BJ (cell line): Measurements from ENCODE around the gene C11orf42. TPM values are rescaled to one million over a fixed set of nuclear protein-coding genes. Genes with fewer than 3 reads are reported as not detected.

Experiments
- CTCF ChIA-PET: fragments of 350-600 bp; formaldehyde crosslinking; extraction: SDS; loops from one replicate; lab custom pipeline; 2021; ENCODE audit warnings: antibody characterized with exemption, inconsistent platforms; lab: Yijun Ruan, JAX
- POLR2A ChIA-PET: fragments of 300-600 bp; sonication (Branson Sonifier 250); formaldehyde crosslinking; extraction: SDS; loops from one replicate; lab custom pipeline; 2021; ENCODE audit warnings: antibody characterized with exemption; lab: Charles Lee
- DNase-seq: peaks from one replicate; pipeline ENCODE4 v3.0.0-alpha.2; 2011; ENCODE audit warnings: low read depth
- H3K27me3 ChIP-seq: 2 replicates; pipeline ENCODE4 v1.6.0; 2011; ENCODE audit warnings: low read length; ENCODE audit not compliant: control insufficient read depth, insufficient read depth
- H3K36me3 ChIP-seq: 2 replicates; pipeline ENCODE4 v1.5.1; 2011; ENCODE audit warnings: low read length; ENCODE audit not compliant: control insufficient read depth, insufficient read depth
- H3K4me3 ChIP-seq: 2 replicates; pipeline ENCODE4 v1.5.1; 2011; ENCODE audit warnings: low read depth, mild to moderate bottlenecking, control low read depth, low read length
- CTCF ChIP-seq: IDR thresholded peaks from 2 replicates; pipeline ENCODE4 v1.5.1; 2011; ENCODE audit warnings: low read depth, mild to moderate bottlenecking, control low read depth, inconsistent platforms, low read length, moderate library complexity; ENCODE audit not compliant: insufficient read depth
- polyA minus RNA-seq: library from RNA; depleted of rRNA, polyadenylated mRNA; stranded (reverse); fragments of >200 nt; gene quantifications from 2 replicates; pipeline ENCODE4 v1.2.3, GENCODE V29; 2011; rRNA and poly(A)+ RNA removed
- polyA plus RNA-seq: library from polyadenylated mRNA; depleted of rRNA; stranded (reverse); fragments of >200 nt; gene quantifications from 2 replicates; pipeline ENCODE4 v1.2.3, GENCODE V29; 2011; rRNA removed

The C11orf42 gene
- polyA plus RNA-seq, result not detected in 2 replicates
- not detected in 2 replicates for polyA minus RNA-seq

- ChIA-PET POLR2A (no interaction called here), CTCF (no interaction called here)
- no peak for DNase-seq
Measured at GRCh38 chr11:6205366-6205765, at the start of gene C11orf42. TSS of gene C11orf42 (plus strand) at chr11:6205557. CDS start at chr11:6205616, 59 bp downstream.

GRCh38 chr11:6156628-6157359 lies 48.6 kb upstream of the C11orf42 start:
- DNase-seq, result no peak
- POLR2A ChIA-PET, result no interaction called here
- Histone ChIP-seq H3K27me3 (no peaks in the 10 kb centered on the region), H3K36me3 (no peaks in the 10 kb centered on the region), H3K4me3 (no peak overlapping the region)
- CTCF ChIA-PET, result interaction anchor here (0.6 kb wide), 1 partner anchor 57 kb away, joined by 3 read pairs; no protein-coding TSS in a partner anchor
- no peak for TF ChIP-seq CTCF

More at GRCh38 chr11:6205366-6205765, at the start of gene C11orf42:
- peaks cover 7% of the 10 kb centered on the region; the same call in 1 of the 2 replicates for H3K36me3 ChIP-seq
- no peak within 1 kb of the TSS for H3K4me3 ChIP-seq
- TF ChIP-seq CTCF, result no peak
- no peaks in the 10 kb centered on the region for H3K27me3 ChIP-seq

GRCh38 chr11:6170226-6170625 lies 35.1 kb upstream of the C11orf42 start, which contains the start of gene OR52B2:
TSS of gene OR52B2 (minus strand) at chr11:6170326. CDS start at chr11:6170326, 0 bp downstream.
- TF ChIP-seq CTCF, result no peak
- CTCF ChIA-PET, result no interaction called here
- DNase-seq, result no peak
- POLR2A ChIA-PET, result no interaction called here
- Histone ChIP-seq H3K4me3 (no peak within 1 kb of the TSS), H3K36me3 (no peaks in the 10 kb centered on the region), H3K27me3 (no peaks in the 10 kb centered on the region)

- Histone ChIP-seq H3K27me3 (no peaks in the 10 kb centered on the region), H3K4me3 (no peak overlapping the region), H3K36me3 (no peaks in the 10 kb centered on the region)
- ChIA-PET POLR2A (no interaction called here), CTCF (no interaction called here)
- TF ChIP-seq CTCF, result no peak
- no peak for DNase-seq
Measured at GRCh38 chr11:6175440-6175839, 29.9 kb upstream of the C11orf42 start.

GRCh38 chr11:6191742-6192141 lies 13.6 kb upstream of the C11orf42 start:
- Histone ChIP-seq H3K36me3 (no peaks in the 10 kb centered on the region), H3K27me3 (no peaks in the 10 kb centered on the region), H3K4me3 (no peak overlapping the region)
- POLR2A ChIA-PET, result no interaction called here
- CTCF ChIA-PET, result no interaction called here
- TF ChIP-seq CTCF, result no peak
- no peak for DNase-seq
